Measurements from ENCODE around the gene CHRNA4. TPM values are rescaled to one million over a fixed set of nuclear protein-coding genes. Genes with fewer than 3 reads are reported as not detected.

CHRNA4 gene
- total and polyA plus RNA-seq, 2 experiments from 2014 or later, result 0.15 TPM; not detected in 1

DNA sequence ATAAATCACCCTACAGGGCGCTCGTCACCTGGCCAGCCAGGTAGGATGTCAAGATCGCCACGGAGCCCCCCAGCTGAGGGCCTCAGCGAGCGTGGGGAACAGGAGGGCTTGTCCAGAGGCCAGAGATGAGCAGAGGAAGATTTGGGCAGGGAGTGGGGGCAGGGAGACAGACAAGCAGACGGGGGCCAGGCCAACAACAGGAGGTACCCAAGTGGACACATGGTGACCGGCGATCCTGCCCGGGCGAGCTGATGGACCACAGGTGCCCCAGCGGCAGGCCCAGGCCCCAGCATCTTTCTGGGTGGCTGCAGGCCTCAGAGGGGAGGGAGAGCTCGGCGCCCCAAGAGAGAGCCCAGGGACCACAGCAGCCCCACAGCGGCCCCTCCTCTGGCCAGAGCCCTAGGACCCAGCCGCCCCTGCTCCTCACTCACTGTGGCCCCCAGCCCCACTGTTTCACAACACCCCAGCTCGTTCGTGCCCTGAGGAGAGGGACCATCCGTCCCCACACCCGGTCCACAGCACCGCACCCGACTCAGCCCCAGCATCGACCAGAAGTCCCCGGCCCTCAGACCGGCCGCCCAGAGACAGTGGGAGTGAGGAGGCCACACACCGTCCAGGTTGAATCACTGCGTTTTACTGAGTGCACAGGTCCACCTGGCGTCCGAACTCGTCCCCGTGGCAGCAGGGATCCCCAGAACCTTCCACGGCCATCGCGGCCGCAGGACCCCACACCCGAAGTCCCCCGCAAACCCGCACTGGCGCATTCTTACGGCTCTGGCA lies 38.6 kb upstream of the CHRNA4 start:
- Histone ChIP-seq H3K27ac (no peak overlapping the region), H3K4me1 (ENCODE audit: low read depth) (no peaks in the 10 kb centered on the region), H3K27me3 (peaks cover 8% of the 10 kb centered on the region), H3K9me3 (ENCODE audit: low read depth) (no peaks in the 10 kb centered on the region), H3K36me3 (no peaks in the 10 kb centered on the region), H3K4me3 (no peak overlapping the region)
- DNase-seq (ENCODE audit: low read depth in 1 of 2, low spot score in 1 of 2), result no peak
- TF ChIP-seq, protein P1, sequence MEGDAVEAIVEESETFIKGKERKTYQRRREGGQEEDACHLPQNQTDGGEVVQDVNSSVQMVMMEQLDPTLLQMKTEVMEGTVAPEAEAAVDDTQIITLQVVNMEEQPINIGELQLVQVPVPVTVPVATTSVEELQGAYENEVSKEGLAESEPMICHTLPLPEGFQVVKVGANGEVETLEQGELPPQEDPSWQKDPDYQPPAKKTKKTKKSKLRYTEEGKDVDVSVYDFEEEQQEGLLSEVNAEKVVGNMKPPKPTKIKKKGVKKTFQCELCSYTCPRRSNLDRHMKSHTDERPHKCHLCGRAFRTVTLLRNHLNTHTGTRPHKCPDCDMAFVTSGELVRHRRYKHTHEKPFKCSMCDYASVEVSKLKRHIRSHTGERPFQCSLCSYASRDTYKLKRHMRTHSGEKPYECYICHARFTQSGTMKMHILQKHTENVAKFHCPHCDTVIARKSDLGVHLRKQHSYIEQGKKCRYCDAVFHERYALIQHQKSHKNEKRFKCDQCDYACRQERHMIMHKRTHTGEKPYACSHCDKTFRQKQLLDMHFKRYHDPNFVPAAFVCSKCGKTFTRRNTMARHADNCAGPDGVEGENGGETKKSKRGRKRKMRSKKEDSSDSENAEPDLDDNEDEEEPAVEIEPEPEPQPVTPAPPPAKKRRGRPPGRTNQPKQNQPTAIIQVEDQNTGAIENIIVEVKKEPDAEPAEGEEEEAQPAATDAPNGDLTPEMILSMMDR (IDR thresholded peaks at IDR 0.05; ENCODE audit: low read depth, low read length), result no peak

DNA sequence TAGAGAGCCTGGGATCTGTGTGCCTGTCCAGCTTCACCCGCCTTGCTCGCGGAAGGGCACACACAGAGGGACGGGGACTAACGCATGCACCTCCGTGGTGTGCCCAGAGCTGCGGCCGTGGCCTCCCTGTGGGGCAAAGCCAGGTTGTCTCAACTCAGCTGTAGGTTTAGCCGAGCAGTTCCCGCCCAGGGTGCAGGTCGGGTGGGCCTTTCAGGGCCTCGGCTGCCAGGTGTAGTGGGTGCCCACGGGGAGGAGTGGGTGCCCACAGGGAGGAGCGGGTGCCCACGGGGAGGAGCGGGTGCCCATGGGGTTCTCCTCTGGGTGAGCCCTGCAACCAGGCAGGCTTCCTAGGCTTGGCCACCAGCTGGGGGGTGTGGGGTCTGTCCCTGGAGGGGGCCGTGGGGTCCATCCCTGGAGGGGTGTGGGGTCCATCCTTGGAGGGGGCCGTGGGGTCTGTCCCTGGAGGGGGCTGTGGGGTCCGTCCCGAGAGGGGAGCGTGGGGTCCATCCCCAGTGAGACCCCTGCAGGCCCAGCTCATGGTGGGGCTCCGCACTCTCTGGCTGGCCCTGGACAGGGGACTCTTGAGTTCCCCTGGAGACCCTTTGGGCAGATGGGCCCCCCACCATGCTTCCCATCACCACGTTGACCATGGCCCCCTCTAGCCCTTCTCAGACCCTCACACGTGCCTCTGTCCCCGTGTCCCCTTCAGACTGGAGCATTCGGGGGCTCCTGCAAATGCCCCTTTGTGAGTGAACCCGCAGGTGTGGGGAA lies 37.8 kb upstream of the CHRNA4 start:
- no peaks in the 10 kb centered on the region for H3K4me1 ChIP-seq (ENCODE audit: low read depth)
- no peak overlapping the region for H3K27ac ChIP-seq
- no peaks in the 10 kb centered on the region for H3K36me3 ChIP-seq
- no peaks in the 10 kb centered on the region for H3K9me3 ChIP-seq (ENCODE audit: low read depth)
- TF ChIP-seq, protein P1 (IDR thresholded peaks at IDR 0.05; ENCODE audit: low read depth, low read length), result no peak
- H3K27me3 ChIP-seq, result peaks cover 16% of the 10 kb centered on the region
- DNase-seq (ENCODE audit: low read depth in 1 of 2, low spot score in 1 of 2), result no peak
- no peak overlapping the region for H3K4me3 ChIP-seq

DNA sequence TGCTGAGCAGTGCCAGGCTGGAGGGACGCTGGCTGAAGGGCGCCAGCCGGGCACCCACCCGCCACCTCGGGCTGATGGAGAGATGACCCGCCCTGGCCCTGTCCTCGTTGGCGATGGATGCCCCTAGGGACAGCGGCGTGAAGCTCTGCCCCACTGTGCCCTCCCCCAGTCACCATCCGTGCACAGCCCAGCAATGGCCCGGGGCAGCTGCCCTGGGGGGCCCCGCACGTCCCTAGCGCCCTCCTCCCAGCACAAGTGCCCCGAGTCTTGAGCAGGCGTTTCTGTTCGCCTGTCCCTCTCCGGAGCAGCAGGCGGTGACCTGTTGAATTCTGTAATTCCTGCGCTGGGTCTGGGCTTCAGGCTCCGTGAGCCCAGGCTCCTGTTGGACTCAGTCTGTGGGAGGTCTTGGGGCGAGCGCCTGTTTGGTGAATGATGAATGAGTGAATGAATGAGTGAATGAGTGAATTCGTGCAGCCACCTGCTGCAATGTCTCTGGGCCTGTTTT lies 36.8 kb upstream of the CHRNA4 start:
- no peaks in the 10 kb centered on the region for H3K4me1 ChIP-seq (ENCODE audit: low read depth)
- DNase-seq (ENCODE audit: low read depth in 1 of 2, low spot score in 1 of 2), result no peak
- TF ChIP-seq, protein P1 (IDR thresholded peaks at IDR 0.05; ENCODE audit: low read depth, low read length), result no peak

DNA sequence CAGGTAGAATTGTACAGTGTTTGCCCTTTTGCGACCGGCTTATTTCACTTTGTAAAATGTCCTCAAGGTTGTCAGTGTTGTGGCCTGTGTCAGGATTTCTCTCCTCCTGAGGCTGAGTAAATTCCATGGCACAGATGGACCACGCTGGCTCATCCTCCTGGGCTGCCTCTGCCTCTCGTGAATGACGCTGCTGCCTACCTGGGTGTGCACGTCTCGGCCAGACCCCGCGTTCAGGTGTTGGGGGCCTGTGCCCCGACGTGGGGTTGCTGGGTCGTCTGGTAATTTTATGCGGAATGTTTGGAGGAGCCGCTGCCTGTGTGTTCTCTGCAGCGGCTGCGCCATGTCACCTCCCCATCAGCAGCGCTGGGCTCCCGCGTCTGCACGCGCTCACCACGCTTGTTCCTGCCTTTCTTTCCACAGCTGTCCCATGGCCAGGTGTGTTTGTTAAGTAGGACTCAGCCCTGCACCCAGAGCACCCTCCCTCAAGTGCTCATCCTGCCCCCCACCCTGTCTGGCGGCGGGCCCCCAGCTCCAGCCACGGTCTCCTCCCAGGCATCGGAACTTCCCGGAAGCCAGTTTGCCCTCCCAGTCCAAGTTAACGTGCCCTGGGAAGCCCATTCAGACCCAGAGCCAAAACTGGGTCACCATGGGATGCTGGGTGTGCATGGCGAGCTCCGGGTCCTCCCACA lies 36.1 kb upstream of the CHRNA4 start:
- Histone ChIP-seq H3K27me3 (peaks cover 21% of the 10 kb centered on the region), H3K27ac (no peak overlapping the region), H3K4me1 (ENCODE audit: low read depth) (no peaks in the 10 kb centered on the region), H3K9me3 (ENCODE audit: low read depth) (no peaks in the 10 kb centered on the region), H3K36me3 (no peaks in the 10 kb centered on the region), H3K4me3 (no peak overlapping the region)
- TF ChIP-seq, protein P1 (IDR thresholded peaks at IDR 0.05; ENCODE audit: low read depth, low read length), result no peak
- DNase-seq (ENCODE audit: low read depth in 1 of 2, low spot score in 1 of 2), result no peak

More for the DNA sequence above, 36.8 kb upstream of the CHRNA4 start:
- H3K4me3 ChIP-seq, result no peak overlapping the region
- peaks cover 21% of the 10 kb centered on the region for H3K27me3 ChIP-seq
- H3K27ac ChIP-seq, result no peak overlapping the region
- H3K9me3 ChIP-seq (ENCODE audit: low read depth), result no peaks in the 10 kb centered on the region
- H3K36me3 ChIP-seq, result no peaks in the 10 kb centered on the region

DNA sequence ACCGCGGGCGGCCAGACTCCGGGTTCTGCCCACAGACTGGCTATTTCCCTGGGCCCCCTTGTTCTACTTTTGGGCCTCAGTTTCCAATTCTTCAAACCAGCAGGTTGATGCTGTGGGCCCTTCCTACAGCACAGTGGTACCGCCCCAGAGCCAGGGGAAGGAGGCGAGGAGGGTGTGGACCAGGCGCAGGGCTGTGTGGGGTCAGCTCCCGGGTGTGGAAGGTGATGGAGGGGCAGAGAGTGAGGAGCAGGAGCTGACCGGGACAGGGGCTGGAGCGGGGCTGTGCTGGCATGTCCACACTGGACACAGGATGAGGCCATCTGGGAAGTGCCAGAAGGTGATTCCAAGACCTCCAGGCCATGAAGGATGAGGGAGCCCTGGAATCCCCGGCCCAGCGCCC lies 35.2 kb upstream of the CHRNA4 start:
- no peaks in the 10 kb centered on the region for H3K4me1 ChIP-seq (ENCODE audit: low read depth)
- H3K27me3 ChIP-seq, result peaks cover 21% of the 10 kb centered on the region
- no peaks in the 10 kb centered on the region for H3K9me3 ChIP-seq (ENCODE audit: low read depth)
- no peak overlapping the region for H3K4me3 ChIP-seq
- no peak for DNase-seq (ENCODE audit: low read depth in 1 of 2, low spot score in 1 of 2)
- no peak overlapping the region for H3K27ac ChIP-seq
- TF ChIP-seq, protein P1 (IDR thresholded peaks at IDR 0.05; ENCODE audit: low read depth, low read length), result no peak
- no peaks in the 10 kb centered on the region for H3K36me3 ChIP-seq
